HG03097 (cell line): ENCODE measurements around the gene PRKCG.

Source experiments
- ATAC-seq: cut with Tn5 transposase; IDR thresholded peaks from one replicate; pipeline ENCODE4 v1.9.1; 2021; ENCODE audit not compliant: unreplicated experiment, low FRiP score

The PRKCG gene

DNA sequence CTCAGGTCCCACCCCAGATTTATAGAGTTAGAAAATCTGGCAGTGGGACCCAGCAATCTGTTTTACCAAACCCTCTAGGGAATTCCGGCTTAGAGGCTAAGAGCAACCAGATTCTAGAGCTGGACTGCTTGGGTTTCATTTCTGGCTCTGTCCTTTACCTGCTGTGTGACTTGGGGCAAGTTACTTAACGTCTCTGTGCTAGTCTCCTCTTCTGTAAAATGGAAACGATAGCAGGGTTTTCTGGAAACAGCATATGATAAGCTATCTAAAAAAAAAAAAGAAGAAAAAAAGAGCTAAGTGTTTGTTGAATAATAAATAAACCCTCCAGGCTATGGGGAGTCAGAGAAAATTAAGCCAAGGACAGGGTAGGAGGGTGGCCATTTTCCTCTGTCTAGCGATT is 15.5 kb downstream of the PRKCG start:
- ATAC-seq = no peak

DNA sequence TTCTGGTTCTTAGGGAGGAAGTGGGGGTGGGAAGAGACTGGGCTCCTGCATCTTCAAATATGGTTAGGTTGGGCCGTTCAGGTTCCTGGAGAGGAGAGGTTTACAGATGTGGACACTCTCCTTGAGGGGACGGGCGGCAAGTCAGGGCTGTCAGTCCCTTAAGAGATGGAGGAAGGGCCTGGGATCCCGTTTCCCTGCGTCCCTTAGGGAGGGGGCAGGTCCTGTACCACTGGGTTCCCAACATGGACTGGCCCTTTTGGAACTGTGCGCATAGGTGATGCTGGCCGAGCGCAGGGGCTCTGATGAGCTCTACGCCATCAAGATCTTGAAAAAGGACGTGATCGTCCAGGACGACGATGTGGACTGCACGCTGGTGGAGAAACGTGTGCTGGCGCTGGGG is 16.2 kb downstream of the PRKCG start:
- ATAC-seq = no peak

DNA sequence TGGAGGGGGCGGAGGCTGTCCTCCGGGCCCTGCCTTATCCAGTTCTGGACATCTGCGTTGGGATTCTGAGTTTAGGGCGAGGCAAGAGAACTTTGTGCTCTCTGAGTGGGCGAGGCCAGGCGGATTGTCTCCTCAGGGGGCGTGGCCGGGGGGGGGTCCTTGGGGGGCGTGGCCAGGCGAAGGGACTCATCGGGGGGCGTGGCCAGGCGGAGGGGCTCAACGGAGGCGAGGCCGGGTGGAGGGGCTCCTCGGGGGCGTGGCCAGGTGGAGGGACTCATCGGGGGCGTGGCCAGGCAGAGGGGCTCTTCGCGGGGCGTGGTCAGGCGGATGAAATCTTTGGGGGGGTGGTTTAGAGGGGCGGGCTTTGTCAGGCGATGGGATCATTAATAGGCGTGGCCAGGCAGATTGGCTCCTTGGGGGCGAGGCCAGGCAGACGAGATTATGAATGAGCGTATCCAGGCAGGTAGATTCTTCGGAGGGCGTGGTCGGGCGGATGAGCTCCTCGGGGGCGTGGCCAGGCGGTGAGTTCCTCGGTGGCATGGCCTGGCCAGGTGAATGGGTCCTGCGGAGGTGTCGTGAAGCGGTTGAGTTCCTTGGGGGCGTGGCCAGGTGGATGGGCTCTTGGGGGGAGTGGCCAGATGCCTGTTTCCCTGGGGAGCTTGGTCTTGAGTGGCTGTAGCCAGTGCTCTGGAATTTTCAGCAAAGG is 16.8 kb downstream of the PRKCG start:
- ATAC-seq = no peak

DNA sequence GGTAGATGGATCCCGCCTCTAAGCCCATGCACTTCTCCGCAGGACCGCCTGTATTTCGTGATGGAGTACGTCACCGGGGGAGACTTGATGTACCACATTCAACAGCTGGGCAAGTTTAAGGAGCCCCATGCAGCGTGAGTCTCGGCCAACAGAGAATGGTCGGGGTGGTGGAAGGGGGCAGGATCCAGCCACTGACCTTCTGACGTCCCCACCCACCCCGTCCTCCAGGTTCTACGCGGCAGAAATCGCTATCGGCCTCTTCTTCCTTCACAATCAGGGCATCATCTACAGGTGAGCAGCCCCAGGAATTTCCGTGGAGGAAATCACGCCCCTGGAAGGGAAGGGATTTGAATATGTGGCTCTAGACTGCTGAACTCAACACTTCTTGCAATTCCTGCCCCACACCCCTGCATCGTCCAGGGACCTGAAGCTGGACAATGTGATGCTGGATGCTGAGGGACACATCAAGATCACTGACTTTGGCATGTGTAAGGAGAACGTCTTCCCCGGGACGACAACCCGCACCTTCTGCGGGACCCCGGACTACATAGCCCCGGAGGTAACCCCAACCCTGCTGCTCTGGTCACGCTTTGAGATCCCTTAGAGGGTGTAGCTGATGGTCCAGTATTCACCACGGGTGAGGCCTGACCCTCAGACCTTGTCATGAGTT is 18.3 kb downstream of the PRKCG start:
- ATAC-seq = no peak

DNA sequence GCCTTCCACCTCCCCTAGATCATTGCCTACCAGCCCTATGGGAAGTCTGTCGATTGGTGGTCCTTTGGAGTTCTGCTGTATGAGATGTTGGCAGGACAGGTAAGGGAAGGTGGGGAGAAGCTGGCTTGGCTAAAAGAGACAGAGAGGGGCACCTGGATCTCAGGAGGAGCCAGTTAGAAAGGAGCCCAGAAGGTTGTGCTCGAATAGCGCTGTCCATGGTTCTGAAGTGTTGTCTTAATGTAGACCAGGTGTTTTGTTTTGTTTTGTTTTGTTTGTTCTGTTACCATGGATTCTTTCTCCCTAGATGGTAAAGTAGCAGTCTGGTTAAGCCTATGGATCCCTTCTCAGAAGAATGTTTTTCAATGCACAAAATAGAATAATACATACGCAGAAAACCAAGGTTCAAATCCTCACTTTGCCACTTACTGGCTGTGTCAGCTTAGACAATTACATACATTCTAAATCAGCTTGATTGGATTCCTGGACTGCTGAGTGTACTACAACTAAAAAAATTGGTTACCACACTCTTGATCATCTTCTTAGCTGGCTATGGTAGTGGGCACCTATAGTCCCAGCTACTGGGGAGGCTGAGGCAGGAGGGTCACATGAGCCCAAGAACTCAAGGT is 21.2 kb downstream of the PRKCG start:
- no peak for ATAC-seq

DNA sequence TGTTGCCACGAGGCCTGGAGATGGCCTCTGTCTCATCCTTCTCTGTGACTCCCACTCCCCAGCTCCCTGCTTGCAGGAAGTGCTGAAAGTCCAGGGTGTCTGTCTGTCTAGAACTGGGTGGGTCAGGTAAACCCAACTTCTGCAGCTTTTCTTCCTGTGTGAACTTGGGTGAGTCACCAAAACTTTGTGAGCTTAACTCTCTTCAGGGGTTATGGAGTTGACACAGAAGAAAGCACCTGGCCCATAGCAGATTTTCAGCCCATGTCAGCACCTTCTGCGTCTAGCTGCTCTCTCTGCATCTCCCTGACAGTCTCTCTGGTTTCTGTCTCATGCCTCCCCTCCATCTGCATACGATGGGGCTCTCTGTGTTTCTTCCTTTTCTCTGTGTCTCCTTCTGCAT is 22.9 kb downstream of the PRKCG start:
- ATAC-seq = no peak

DNA sequence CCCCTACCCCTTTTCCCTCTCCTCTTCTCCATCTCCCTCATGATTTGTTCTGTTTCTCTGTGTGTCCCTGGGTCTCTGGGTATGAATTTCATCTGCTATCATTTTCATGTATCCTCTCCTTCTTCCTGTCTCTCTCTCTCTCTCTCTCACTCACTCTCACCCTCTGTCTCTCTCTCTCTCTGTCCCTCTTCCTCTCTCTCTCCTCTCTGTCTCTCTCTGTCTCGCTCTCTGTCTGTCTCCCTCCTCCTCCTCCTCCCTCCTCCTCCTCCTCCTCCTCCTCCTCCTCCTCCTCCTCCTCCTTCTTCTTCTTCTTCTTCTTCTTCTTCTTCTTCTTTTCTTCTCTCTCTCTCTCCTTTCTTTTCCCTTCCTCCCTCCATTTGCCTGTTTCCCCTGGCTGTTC is 23.8 kb downstream of the PRKCG start:
- no peak for ATAC-seq

DNA sequence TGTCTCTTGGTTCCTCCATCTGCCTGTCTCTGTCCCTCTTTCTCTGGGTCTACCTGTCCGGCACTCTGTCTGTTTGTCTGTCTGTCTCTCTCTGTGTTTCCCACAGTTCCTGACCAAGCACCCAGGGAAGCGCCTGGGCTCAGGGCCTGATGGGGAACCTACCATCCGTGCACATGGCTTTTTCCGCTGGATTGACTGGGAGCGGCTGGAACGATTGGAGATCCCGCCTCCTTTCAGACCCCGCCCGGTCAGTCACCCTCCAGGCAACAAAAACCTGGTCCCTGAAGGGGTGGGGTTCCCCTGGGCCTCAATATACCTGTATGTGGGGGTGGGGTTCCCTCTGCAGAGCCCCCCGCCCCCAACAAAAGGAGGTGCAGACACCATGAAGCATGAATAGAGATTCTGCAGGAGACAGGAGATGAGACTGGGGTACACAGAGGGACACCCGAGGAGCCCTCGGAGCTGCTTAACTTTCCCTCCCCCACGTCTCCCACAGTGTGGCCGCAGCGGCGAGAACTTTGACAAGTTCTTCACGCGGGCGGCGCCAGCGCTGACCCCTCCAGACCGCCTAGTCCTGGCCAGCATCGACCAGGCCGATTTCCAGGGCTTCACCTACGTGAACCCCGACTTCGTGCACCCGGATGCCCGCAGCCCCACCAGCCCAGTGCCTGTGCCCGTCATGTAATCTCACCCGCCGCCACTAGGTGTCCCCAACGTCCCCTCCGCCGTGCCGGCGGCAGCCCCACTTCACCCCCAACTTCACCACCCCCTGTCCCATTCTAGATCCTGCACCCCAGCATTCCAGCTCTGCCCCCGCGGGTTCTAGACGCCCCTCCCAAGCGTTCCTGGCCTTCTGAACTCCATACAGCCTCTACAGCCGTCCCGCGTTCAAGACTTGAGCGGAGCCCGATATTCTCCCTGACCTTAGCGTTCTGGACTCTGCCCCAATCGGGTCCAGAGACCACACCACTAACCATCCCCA is 24.5 kb downstream of the PRKCG start:
- no peak for ATAC-seq

DNA sequence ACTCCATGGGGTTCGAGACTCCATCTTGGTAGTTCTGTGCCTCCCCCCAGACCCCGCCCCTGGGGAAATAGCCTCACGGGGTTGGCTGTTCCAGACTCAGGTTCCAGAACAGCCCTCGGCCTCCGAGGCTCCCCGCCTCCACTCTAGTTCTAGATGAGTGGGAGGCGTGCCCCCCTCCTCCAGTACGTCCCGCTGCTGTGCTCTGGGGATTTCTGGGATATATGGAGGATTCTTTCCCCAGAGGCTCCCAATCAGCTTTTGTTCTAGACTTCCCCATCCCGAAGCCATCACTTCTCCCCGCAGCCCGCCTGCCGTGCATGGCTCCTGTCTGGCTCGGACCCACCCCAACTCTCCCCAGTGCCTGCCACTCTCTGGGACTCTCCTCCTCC is 25.2 kb downstream of the PRKCG start:
- no peak for ATAC-seq

DNA sequence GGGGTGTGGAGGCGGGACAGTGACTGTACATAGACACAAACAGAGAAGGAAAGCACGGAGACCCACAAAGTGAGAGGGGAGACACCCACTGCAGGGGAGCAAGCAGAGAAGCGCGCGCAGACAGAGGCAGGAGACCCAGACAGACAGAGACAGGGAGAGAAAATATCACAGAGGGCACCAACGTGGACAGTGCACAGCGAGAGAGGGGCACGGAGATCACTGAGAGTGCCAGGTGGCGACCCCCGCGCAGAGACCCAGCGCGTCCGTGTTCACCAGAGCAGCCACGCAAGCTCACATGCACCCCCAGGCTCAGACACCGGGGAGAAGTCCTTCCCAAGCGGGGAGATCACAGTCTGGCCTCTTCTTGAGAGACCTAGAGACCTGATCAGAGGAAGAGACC is 25.7 kb downstream of the PRKCG start:
- ATAC-seq = no peak

DNA sequence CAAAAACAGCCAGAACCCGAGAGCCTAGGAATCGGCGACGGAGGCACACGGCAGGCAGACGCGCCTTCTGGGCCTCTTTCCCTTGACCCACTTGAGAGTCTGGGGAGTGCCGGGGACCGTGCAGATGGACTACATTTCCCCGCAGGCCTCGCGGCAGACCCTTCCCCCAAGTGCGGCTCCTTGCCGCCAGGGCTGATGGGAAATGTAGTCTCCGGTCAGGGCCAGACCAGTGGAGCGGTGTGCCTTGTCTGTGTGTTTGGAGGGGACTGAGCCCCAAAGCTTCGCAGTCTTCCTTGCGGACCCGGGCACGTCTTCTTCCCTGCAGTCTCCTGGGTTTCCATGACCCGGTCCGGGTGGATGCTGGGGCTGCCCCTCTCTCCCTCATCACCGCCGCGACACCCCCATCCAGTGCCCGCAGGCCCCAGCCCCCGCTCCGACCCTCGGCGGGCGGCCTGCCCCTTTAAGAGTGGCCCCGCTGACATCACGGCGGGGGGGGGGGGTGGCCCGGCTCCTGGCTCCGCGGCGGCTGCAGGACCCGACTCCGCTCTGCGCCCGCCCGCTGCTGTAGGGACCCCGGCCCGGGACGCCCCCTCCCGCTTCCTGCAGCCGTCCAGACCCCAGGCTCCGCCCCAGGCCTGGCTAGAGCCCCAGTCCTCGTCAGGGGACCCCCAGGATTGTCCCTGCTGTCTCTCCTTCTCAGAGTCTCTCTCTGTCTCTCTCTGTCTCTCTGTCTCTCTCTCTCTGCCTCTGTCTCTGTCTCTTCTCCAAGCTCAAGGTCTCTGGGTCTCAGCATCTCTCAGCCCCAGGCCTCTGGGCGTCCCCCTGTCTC is 26.3 kb downstream of the PRKCG start:
- ATAC-seq = no peak

DNA sequence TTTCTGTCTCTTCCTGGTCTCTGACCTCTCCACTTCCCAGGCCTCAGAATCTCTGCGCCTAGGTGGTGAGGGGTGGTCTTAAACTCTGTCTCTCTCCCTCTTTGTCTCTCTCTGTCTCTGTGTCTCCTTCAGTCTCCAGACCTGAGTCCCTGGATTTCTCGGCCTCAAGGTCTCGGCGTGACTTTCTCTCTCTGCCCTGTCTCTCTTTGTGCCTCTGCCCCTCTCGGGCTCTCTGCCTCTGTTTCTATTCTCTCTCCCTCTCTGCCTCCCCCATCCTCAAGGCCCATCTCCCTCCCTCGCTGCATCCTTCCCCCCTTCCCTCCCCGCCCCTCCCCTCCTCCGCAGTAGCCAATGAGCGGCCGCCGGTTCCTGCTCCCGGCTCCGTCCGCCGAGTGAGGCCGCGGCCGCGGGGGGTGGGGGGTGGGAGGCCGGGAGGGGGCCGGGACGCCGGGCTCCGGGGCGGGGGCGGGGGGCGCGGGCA is 27.0 kb downstream of the PRKCG start, which contains the start of gene CACNG7:
CACNG7 (plus strand) TSS at position 344 of the 481 bp plus-strand sequence. CDS start 3,554 bp downstream, outside the sequence.
- ATAC-seq = no peak

DNA sequence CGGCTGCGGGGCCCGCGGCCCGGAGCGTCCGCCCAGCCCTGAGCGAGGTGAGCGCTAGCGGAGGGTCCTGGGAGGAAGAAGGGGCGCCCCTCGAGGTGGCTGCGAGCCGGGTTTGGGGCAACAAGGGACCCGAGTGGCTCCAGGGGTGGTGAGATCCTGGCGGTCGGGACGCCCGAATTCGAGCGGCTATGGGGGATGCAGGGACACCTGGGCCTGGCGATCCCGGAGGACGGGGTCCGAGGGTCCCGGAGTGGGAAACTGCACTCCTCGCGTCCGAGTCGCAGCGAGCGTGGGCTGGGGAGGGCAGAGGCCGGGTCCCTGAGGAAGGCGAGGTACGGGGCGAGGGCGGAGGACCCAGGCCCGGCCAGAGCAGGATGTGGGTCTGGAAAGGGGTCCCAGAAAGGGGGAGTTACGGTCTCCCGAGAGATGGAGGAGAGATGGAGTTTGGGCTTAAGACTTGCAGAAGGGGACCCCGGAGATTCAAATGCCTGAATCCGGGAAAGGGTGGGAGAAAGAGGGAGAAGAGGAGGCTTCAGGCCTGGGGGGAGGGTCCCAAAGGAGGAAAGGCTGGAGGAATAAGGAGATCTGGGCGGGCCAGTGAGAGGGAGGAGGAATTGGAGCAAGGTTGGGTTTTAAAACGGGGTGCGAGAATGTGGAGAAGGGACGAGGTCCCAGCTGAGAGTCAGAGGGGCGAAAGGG is 27.6 kb downstream of the PRKCG start:
- no peak for ATAC-seq

DNA sequence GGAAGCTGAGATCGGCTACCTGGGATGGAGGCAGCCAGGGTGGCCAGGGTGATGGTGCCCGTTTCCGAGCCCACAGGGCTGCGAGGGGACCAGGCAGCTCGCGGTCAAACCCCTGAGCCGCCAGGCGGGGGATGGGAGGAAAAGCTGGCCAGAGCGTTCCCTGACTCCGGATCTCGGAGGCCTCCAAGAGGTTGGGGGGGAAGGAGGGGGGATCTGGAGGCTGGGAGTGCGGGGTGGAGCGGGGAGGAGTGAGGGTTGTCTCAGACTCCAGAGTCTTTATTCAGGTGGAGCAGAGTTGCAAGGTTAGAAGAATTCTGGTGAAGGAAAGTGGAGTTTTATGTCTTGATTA is 28.1 kb downstream of the PRKCG start:
- ATAC-seq = no peak

DNA sequence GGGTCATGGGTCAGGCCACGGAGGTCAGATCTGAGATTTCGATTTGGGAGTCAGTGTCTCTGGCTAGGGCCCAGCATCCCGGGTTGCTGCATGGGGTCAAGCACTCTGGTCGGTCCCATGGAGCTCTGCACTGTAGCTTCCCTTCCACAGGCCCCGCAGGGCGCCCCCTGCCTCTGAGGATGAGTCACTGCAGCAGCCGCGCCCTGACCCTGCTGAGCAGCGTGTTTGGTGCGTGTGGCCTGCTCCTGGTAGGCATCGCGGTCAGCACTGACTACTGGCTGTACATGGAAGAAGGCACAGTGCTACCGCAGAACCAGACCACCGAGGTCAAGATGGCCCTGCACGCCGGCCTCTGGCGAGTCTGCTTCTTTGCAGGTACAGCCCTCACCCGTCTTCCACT is 30.7 kb downstream of the PRKCG start:
- no peak for ATAC-seq

DNA sequence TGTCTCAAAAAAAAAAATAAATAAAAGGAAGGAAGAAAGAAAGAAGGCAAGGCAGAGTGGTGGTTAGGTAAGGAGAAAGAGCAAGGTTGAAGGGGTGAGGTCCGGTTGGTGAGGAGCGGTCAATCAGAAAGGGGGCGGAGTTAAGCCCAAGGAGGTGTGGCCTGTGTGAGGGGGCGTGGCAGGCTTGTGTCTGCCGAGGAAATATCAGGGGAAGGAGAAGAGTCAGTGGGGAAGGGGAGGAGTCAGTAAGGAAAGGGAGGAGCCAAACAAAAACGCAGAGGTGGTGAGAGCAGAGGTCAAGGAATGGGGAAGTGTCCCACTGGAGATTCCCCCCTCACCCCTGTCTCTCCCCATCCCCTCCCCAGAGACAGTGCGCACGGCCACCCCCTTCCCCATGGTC is 33.0 kb downstream of the PRKCG start:
- ATAC-seq = no peak

DNA sequence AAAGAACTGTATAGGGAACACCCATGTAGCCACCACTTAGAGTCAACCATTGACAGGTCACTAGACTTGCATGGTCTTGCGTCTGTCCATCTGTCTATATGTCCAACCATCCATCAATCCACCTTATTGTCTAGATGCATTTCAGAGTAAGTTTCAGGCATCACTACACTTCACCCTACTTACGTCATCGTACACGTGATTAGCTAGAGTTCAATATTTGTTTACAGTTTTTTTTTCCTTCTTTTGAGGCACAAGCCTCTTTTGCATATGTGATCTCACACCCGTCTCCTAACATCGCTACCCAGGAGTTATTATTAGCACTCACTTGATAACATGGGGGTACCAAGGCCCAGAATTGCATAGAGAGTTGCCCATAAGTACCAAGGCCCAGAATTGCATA is 34.0 kb downstream of the PRKCG start:
- ATAC-seq = no peak

DNA sequence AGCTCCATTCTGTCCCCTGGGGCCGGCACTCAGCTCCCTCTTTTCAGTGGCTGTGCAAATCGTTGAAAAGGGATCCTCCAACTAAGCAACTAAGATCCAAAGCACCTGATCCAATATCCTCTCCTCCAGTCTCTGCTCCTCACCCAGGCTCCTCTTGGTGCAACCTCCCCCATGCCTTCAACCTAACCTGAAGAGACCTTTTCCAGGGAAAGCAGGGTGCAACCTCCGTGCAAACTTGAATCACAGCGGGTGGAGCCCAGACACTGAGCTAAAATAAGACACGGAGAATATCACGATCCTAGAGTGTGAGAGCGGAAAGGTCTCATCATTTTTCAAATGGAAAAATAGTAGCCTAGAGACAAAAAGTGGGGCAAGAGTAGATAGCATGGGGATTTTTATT is 35.4 kb downstream of the PRKCG start:
- no peak for ATAC-seq

DNA sequence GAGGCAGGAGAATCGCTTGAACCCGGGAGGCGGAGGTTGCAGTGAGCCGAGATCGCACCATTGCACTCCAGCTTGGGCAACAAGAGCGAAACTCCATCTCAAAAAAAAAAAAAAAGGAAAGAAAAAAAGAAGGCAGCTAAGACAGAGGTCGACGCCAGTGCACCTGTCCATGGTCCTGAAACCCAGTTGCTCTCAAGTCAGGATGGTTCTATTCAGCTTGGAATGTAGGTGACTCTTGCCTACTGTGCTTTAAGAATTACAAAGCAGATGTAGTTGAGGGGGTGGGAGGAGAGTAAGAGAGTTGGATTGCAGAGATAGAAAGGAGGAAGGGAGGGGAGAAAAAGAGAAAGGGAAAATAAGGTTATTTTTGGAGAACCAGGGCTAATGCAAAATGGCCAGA is 45.7 kb downstream of the PRKCG start:
- no peak for ATAC-seq
